NCI-H2196 treated with DMSO at 0.1 percent for 48 hours (cell line): Measurements from ENCODE around the gene LRRC8B.
"Not testable (repeated sequence)": the region's sequence is repeated elsewhere in the genome, so short reads cannot be mapped to it uniquely, and the experiment has no call there.

Source experiments
- DNase-seq: peaks from one replicate; lab custom pipeline; 2025; ENCODE audit not compliant: unreplicated experiment; lab: John Stamatoyannopoulos, UW

Gene LRRC8B

GRCh38 chr1:89523572-89524368, 859 bp upstream of the LRRC8B start:
- peak; percentile 72 for DNase-seq

- no peak for DNase-seq
Observed at GRCh38 chr1:89525169-89525855, 683 bp downstream of the LRRC8B start.

- DNase-seq: no peak
Observed at GRCh38 chr1:89527256-89527655, 2.6 kb downstream of the LRRC8B start.

GRCh38 chr1:89527750-89528381, 3.2 kb downstream of the LRRC8B start:
- no peak for DNase-seq

- DNase-seq: no peak
Observed at GRCh38 chr1:89528382-89528780, 3.8 kb downstream of the LRRC8B start.

GRCh38 chr1:89529196-89529595, 4.6 kb downstream of the LRRC8B start:
- no peak for DNase-seq

GRCh38 chr1:89530444-89531089, 5.9 kb downstream of the LRRC8B start:
- DNase-seq: no peak

GRCh38 chr1:89531480-89532139, 7.0 kb downstream of the LRRC8B start:
- no peak for DNase-seq

GRCh38 chr1:89532228-89532627, 7.6 kb downstream of the LRRC8B start:
- no peak for DNase-seq

GRCh38 chr1:89532866-89533265, 8.2 kb downstream of the LRRC8B start:
- no peak for DNase-seq

GRCh38 chr1:89535537-89535936, 10.9 kb downstream of the LRRC8B start:
- no peak for DNase-seq

GRCh38 chr1:89536555-89537341, 12.1 kb downstream of the LRRC8B start:
- no peak for DNase-seq

GRCh38 chr1:89538361-89538760, 13.7 kb downstream of the LRRC8B start:
- DNase-seq: no peak

- DNase-seq: no peak
Observed at GRCh38 chr1:89539128-89539527, 14.5 kb downstream of the LRRC8B start.

- no peak for DNase-seq
Observed at GRCh38 chr1:89540406-89540970, 15.9 kb downstream of the LRRC8B start.

GRCh38 chr1:89542345-89542744, 17.7 kb downstream of the LRRC8B start:
- DNase-seq: no peak

- not testable (repeated sequence) for DNase-seq
Observed at GRCh38 chr1:89543632-89544031, 19.0 kb downstream of the LRRC8B start.

- DNase-seq: no peak
Observed at GRCh38 chr1:89545264-89546038, 20.8 kb downstream of the LRRC8B start.
